Right atrium auricular region (tissue), 2 donors: ENCODE measurements around the gene BYSL. TPM values are rescaled to one million over a fixed set of nuclear protein-coding genes. Genes with fewer than 3 reads are reported as not detected.

Experiments used
- DNase-seq: peaks from one replicate; pipeline ENCODE4 v3.0.0-alpha.2; 2019; ENCODE audit warnings: low spot score
- H3K27ac ChIP-seq, 2 donors: fragments of 200-600 bp; sonication (generic); 1 replicate in 1 of 2; 2 replicates in 1 of 2; pipeline ENCODE4 v1.5.1; 2016 to 2019
- H3K27me3 ChIP-seq, 2 donors: fragments of 200-600 bp; sonication (generic); one replicate each; pipeline versions ENCODE4 v1.5.1 to v1.6.0; 2017 to 2019
- H3K36me3 ChIP-seq: fragments of 200-600 bp; sonication (generic); one replicate; pipeline ENCODE4 v1.5.1; 2016
- H3K4me1 ChIP-seq, 2 donors: fragments of 200-600 bp; sonication (generic); one replicate each; pipeline versions ENCODE4 v1.5.1 to v1.6.0; 2017 to 2019
- H3K4me3 ChIP-seq, 2 donors: fragments of 200-600 bp; sonication (generic); 1 replicate in 1 of 2; 2 replicates in 1 of 2; pipeline ENCODE4 v1.5.1; 2017 to 2019; ENCODE audit warnings: mild to moderate bottlenecking in 1 of 2, moderate library complexity in 1 of 2
- H3K9me3 ChIP-seq, 2 donors: fragments of 200-600 bp; sonication (generic); one replicate each; pipeline ENCODE4 v1.5.1; 2019
- CTCF ChIP-seq, 2 donors: fragments of 200-600 bp; sonication (generic); IDR thresholded peaks; one replicate each; pipeline ENCODE4 v1.5.1; 2019; ENCODE audit warnings: antibody characterized with exemption in 2 of 2
- total RNA-seq, 2 donors: library from RNA; depleted of rRNA; stranded (reverse); fragments of >200 nt; gene quantifications; one replicate each; pipeline ENCODE4 v1.1.0, GENCODE V29; 2016

Gene BYSL
- total RNA-seq, 2 donors from 2014 or later = 3.0 to 7.6 TPM

- DNase-seq = no peak
- peaks cover under 1% of the 10 kb centered on the region for H3K36me3 ChIP-seq
- no peak for TF ChIP-seq CTCF (IDR thresholded peaks at IDR 0.05)
- no peak overlapping the region for H3K27ac ChIP-seq
- no peaks in the 10 kb centered on the region for H3K9me3 ChIP-seq
- peaks cover 0 to 42% of the 10 kb centered on the region in 2 donors for H3K4me1 ChIP-seq
- H3K27me3 ChIP-seq = no peaks in the 10 kb centered on the region
- H3K4me3 ChIP-seq = peak overlapping the region; percentile 69 to 86
These were observed 855 bp downstream of the BYSL start for GRCh38 chr6:41922154-41922553.

DNA sequence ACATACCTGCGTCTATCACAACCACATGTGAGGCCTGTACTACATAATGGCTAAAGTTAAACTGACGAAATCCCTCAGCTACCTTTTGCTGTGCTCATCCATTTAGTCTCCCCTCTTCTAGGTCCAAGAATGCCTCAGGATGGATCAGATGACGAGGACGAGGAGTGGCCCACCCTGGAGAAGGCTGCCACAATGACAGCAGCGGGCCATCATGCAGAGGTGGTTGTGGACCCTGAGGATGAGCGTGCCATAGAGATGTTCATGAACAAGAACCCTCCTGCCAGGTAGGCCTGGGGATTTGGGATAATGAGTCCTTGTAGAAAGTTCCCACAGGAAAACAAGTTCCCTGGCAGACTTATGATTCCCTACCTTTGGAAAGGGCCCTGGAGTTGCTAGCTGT, 6.0 kb downstream of the BYSL start:
- no peak for DNase-seq
- Histone ChIP-seq H3K9me3 (no peaks in the 10 kb centered on the region), H3K27me3 (no peaks in the 10 kb centered on the region), H3K27ac (no peak overlapping the region), H3K36me3 (peaks cover 50% of the 10 kb centered on the region), H3K4me3 (no peak overlapping the region), H3K4me1 (peaks cover 0 to 12% of the 10 kb centered on the region in 2 donors)
- no peak for TF ChIP-seq CTCF (IDR thresholded peaks at IDR 0.05)

GRCh38 chr6:41929924-41930323, 8.6 kb downstream of the BYSL start:
- no peaks in the 10 kb centered on the region for H3K4me1 ChIP-seq
- no peaks in the 10 kb centered on the region for H3K27me3 ChIP-seq
- TF ChIP-seq CTCF (IDR thresholded peaks at IDR 0.05) = no peak
- peaks cover 74% of the 10 kb centered on the region for H3K36me3 ChIP-seq
- no peak overlapping the region for H3K27ac ChIP-seq
- H3K4me3 ChIP-seq = no peak overlapping the region
- DNase-seq = no peak
- H3K9me3 ChIP-seq = no peaks in the 10 kb centered on the region

GRCh38 chr6:41931792-41932191, 10.5 kb downstream of the BYSL start:
- no peak for DNase-seq
- H3K9me3 ChIP-seq = no peaks in the 10 kb centered on the region
- H3K4me3 ChIP-seq = no peak overlapping the region
- peaks cover 0 to 12% of the 10 kb centered on the region in 2 donors for H3K4me1 ChIP-seq
- peaks cover 93% of the 10 kb centered on the region for H3K36me3 ChIP-seq
- no peak overlapping the region for H3K27ac ChIP-seq
- TF ChIP-seq CTCF (IDR thresholded peaks at IDR 0.05) = no peak
- H3K27me3 ChIP-seq = no peaks in the 10 kb centered on the region

DNA sequence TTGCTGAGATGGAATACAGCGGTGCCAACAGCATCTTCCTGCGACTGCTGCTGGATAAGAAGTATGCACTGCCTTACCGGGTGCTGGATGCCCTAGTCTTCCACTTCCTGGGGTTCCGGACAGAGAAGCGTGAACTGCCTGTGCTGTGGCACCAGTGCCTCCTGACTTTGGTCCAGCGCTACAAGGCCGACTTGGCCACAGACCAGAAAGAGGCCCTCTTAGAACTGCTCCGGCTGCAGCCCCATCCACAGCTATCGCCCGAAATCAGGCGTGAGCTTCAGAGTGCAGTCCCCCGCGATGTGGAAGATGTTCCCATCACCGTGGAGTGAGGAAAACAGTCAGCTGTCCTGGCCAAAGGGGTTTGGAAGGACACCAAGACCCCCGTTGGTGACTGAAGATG, 11.1 kb downstream of the BYSL start:
- Histone ChIP-seq H3K4me1 (peaks cover 0 to 18% of the 10 kb centered on the region in 2 donors), H3K4me3 (no peak overlapping the region), H3K27me3 (no peaks in the 10 kb centered on the region), H3K36me3 (peaks cover 93% of the 10 kb centered on the region), H3K9me3 (no peaks in the 10 kb centered on the region), H3K27ac (peak overlapping the region in 1 of 2 donors; percentile 46)
- no peak for TF ChIP-seq CTCF (IDR thresholded peaks at IDR 0.05)
- no peak for DNase-seq
